ENCODE data around the gene BCAS3.

Gene BCAS3

GRCh38 chr17:61160204-61160603 lies 482.6 kb downstream of the BCAS3 start:
- no peak for DNase-seq (ENCODE audit: low read depth)

GRCh38 chr17:61160789-61161445 lies 483.3 kb downstream of the BCAS3 start:
- DNase-seq (ENCODE audit: low read depth), result no peak

- DNase-seq (ENCODE audit: low read depth), result no peak
Observed at GRCh38 chr17:61161615-61162134, 484.0 kb downstream of the BCAS3 start.

GRCh38 chr17:61164517-61164916 lies 486.9 kb downstream of the BCAS3 start:
- DNase-seq (ENCODE audit: low read depth), result no peak

DNA sequence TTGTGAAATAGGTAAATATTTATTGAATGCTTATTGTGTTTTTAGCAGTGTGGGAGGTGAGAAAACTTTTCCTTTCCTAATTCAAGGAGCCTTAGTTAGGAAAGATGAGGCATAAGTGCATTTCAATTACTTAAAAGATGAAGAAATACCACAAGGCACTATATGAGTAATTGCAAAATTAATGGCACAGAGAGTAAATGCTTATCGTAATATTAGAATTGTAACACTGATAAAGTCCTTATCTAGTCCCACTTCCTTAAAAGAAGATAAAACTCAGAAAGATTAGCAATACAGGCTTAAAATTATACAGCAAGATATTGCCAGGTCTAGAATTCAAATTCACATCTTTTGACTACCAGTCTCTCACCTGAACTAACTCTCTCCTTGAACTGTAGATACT lies 489.4 kb downstream of the BCAS3 start:
- no peak for DNase-seq (ENCODE audit: low read depth)

DNA sequence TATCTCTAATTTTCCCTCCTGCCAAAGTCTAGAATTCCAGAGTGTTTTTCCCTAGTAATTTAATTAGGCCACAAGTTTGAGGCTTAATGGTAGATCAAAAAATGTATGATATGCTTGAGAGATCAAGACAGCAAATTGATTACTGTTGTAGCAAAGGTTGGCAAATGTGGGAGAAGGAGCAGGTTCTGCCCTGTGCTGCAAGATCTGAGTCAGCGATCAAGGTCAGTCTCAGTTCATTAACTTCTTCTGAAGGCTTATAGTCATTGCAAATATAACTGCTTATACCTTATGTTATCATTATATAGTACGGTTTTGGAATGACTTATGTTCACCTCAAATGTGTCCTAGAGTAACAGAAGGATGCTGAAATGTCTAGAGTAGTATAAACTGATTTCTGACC lies 490.9 kb downstream of the BCAS3 start:
- no peak for DNase-seq (ENCODE audit: low read depth)

- DNase-seq (ENCODE audit: low read depth), result no peak
Observed at GRCh38 chr17:61174310-61174709, 496.7 kb downstream of the BCAS3 start.

- no peak for DNase-seq (ENCODE audit: low read depth)
Observed at GRCh38 chr17:61175298-61176142, 497.9 kb downstream of the BCAS3 start.

GRCh38 chr17:61177351-61177750 lies 499.7 kb downstream of the BCAS3 start:
- DNase-seq (ENCODE audit: low read depth), result no peak

DNA sequence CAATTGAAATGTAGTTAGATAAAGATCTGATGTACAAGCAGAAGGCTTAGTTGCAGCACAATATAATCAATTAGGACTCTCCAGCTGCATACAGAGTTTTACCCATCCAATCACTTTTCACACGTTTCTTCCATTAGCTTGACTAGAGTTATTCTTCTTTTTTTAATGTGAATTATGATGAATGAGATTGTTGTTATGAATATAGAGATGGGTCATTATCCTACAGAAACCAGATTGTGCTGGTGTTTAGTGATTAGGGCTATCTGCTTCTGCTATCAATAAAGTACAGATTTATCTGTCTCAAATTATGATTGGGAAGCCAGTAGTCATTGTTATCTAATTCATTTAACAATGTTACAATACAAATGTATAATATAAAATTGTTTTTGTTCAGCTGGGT lies 500.6 kb downstream of the BCAS3 start:
- no peak for DNase-seq (ENCODE audit: low read depth)

- DNase-seq (ENCODE audit: low read depth), result no peak
Observed at GRCh38 chr17:61179380-61179806, 501.7 kb downstream of the BCAS3 start.

DNA sequence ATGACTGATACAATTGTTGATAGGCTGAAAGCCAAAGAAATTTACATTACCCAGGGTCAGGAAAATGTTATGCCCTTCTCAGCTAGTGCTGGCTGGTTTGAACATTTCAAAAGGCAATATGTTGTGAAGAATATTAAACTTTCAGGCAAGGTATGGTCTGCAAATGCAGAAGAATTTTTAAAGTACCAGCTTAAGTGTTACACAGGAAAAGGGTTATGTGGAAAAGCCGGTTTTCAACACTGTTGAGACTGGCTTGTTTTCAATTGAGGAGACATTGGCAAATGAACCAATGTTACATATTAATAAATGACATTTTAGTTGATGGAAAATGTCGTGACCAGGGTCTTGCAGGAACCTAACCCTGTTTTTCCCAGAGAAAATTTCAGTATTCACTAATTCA lies 506.1 kb downstream of the BCAS3 start:
- no peak for DNase-seq (ENCODE audit: low read depth)

GRCh38 chr17:61185385-61185784 lies 507.7 kb downstream of the BCAS3 start:
- no peak for DNase-seq (ENCODE audit: low read depth)

GRCh38 chr17:61187038-61187437 lies 509.4 kb downstream of the BCAS3 start:
- no peak for DNase-seq (ENCODE audit: low read depth)

- no peak for DNase-seq (ENCODE audit: low read depth)
Observed at GRCh38 chr17:61188081-61188480, 510.4 kb downstream of the BCAS3 start.

DNA sequence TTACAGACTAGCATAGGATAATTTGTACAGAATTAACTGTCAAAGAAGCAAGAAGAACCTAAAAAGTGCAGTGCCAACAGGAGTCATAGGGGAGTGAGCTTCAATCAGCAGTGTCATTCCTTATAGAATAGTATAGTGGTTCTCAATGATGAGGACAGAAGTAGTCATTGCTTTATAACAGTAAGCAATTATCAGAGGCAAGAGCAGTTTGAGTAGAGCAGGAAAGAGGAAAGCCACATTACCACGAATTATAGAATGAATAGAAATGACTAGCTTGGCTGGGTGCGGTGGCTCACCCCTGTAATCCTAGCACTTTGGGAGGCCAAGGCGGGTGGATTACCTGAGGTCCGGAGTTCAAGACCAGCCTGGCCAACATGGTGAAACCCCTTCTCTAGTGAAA lies 512.3 kb downstream of the BCAS3 start:
- no peak for DNase-seq (ENCODE audit: low read depth)

DNA sequence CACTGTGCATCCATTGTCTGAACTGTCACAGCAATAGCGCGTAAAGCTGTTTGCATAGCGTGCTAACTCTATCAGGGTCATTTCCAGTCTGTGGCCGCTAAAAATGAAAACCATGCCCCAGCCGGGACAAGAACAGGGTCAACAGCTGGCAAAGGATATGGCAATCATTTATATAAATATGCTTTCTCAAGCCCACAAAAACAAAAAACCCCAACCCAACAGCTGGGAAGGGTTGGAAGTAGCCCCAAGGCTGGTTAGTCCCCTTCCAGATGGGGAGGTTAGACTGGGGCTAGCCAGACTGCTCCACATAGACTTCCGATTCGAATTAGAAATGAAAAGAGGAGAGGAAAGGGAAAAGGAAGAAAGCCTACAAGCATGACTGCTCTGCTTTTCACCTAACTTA lies 518.7 kb downstream of the BCAS3 start:
- no peak for DNase-seq (ENCODE audit: low read depth)

- no peak for DNase-seq (ENCODE audit: low read depth)
Observed at GRCh38 chr17:61196799-61197198, 519.1 kb downstream of the BCAS3 start.

DNA sequence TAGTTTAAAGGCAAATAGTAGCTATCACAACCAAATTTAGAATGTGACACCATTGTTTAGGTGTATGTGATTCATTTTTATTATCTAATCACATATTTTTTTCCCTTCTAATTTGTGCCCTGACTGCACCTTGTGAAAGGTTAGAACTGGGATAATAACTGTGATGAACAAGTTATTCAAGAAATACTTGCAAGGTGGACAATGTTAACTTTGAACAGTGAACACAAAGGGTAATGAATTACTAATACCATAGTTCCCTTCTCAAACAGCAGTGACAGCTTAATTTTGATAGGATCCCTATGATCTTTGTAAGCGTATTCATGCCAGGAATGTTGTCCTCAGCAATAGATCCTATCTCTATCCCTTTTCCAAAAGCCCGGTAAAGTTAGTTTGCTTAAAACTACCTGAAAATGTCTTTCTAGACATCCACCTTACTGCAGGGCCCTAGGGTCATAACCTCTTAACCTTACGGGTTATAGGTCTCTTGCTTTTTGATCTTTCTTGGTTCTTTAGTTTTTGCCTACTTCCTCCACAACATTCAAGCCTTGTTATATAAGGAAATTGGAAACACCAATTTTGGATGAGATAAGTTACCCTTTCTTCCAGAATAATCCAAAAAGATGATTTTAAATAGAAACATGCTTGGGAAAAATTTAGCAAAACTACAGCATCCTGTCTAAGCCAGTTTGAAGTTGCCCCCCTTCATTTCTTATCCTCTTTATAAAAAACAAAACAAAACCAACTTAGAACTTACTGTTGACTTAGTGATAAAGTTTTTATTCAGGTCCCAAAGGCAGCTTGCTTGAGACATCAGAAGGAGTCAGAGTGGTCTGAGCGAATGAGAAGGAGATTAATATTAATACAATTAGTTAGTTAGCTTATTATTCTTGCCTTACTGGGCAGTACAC lies 522.0 kb downstream of the BCAS3 start:
- DNase-seq (ENCODE audit: low read depth), result no peak

DNA sequence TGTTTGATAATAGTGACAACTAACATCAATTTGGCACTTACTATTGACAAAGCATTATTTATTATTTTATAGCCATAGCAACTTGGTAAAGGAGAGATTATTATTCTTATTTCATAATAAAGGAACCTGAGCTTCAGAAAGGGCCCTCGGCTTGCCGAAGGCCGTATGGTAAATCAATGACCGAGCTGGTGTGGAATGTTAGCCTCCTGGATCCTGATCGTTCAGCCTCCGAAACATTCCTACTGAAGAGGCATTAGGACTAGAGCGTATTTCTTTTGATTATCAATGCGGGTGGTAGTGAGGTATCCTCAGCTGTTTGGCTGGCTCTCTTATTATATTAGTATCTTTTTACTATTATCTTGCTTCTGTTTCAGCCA lies 522.7 kb downstream of the BCAS3 start:
- no peak for DNase-seq (ENCODE audit: low read depth)

DNA sequence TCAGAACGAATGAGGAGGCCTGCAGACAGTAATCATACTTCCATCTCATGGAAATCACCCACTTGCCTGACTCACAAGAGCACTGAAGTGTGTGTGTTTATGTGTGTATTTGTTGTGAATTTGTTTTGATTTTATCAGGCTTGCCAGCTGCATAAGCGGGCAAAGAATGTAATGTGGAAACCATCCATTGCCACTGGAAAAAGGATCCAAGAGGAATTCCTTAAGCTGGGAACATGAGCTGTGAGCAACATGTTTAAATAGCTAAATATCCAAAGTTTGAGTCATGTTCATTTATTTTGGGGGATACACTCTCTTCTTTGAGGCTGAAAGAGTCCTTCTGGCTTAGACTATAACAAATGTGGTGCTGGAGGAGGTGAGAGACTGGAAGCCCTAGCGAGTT lies 523.6 kb downstream of the BCAS3 start:
- DNase-seq (ENCODE audit: low read depth), result no peak

DNA sequence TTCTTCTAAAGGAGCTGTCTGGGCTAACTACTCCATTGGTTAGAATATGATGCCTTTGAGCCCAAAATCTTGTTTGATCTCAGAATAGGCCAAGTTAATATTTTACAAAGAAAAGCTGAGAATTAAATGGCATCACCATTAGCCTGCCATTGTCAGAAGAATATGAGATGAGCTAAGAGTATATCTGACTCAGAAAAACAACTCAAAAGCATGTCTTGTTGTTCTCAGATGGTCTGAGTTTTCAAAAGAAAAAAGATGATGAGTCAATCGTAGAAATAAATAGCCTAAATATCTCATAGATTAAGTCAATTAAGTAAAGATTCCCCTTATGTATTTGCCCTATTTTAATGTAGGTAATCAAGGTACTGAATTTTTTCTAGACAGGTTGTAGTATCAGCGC lies 524.9 kb downstream of the BCAS3 start:
- DNase-seq (ENCODE audit: low read depth), result no peak
